Hepatocyte (in vitro differentiated cells): ENCODE measurements around the gene TBXAS1. TPM values are rescaled to one million over a fixed set of nuclear protein-coding genes. Genes with fewer than 3 reads are reported as not detected.

ENCODE experiments used
- DNase-seq: peaks from one replicate; pipeline ENCODE4 v3.0.0-alpha.2; 2016; ENCODE audit warnings: low spot score
- H2AFZ ChIP-seq: fragments of 200-600 bp; sonication (generic); 2 replicates; pipeline ENCODE4 v1.6.0; 2016; ENCODE audit warnings: antibody characterized with exemption, mild to moderate bottlenecking
- H3K27ac ChIP-seq: fragments of 200-600 bp; sonication (generic); 2 replicates; pipeline ENCODE4 v1.5.1; 2016; ENCODE audit warnings: mild to moderate bottlenecking
- H3K27me3 ChIP-seq: fragments of 200-600 bp; sonication (generic); 2 replicates; pipeline ENCODE4 v1.6.1; 2016
- H3K36me3 ChIP-seq: fragments of 200-600 bp; sonication (generic); replicated peaks from 2 replicates; pipeline ENCODE4 v1.5.1; 2016; ENCODE audit warnings: low read depth; ENCODE audit not compliant: insufficient read depth
- H3K4me1 ChIP-seq: fragments of 200-600 bp; sonication (generic); 2 replicates; pipeline ENCODE4 v1.5.1; 2016; ENCODE audit warnings: mild to moderate bottlenecking, moderate library complexity; ENCODE audit not compliant: insufficient read depth
- H3K4me2 ChIP-seq: fragments of 200-600 bp; sonication (generic); 2 replicates; pipeline ENCODE4 v1.6.0; 2016
- H3K4me3 ChIP-seq: fragments of 200-600 bp; sonication (generic); 2 replicates; pipeline ENCODE4 v1.5.1; 2016; ENCODE audit warnings: mild to moderate bottlenecking
- H3K79me2 ChIP-seq: fragments of 200-600 bp; sonication (generic); 2 replicates; pipeline ENCODE4 v1.6.0; 2017; ENCODE audit warnings: mild to moderate bottlenecking
- H3K9me2 ChIP-seq: fragments of 200-600 bp; sonication (generic); replicated peaks from 2 replicates; pipeline ENCODE4 v1.6.0; 2017; ENCODE audit warnings: mild to moderate bottlenecking; ENCODE audit not compliant: insufficient read depth
- H3K9me3 ChIP-seq: fragments of 200-600 bp; sonication (generic); 2 replicates; pipeline ENCODE4 v1.5.1; 2016; ENCODE audit warnings: low read depth, mild to moderate bottlenecking
- H4K20me1 ChIP-seq: fragments of 200-600 bp; sonication (generic); 2 replicates; pipeline ENCODE4 v1.6.0; 2016; ENCODE audit warnings: mild to moderate bottlenecking; ENCODE audit not compliant: insufficient read depth, poor library complexity, severe bottlenecking
- CTCF ChIP-seq: fragments of 200-600 bp; sonication (generic); IDR thresholded peaks from 2 replicates; pipeline ENCODE4 v1.5.1; 2016; ENCODE audit warnings: antibody characterized with exemption, mild to moderate bottlenecking; ENCODE audit not compliant: poor library complexity
- EZH2 ChIP-seq: fragments of 200-600 bp; sonication (generic); IDR thresholded peaks from 2 replicates; pipeline ENCODE4 v1.6.1; 2016; ENCODE audit warnings: antibody characterized with exemption, mild to moderate bottlenecking, borderline replicate concordance
- EZH2phosphoT487 ChIP-seq: fragments of 200-600 bp; sonication (generic); IDR thresholded peaks from one replicate; pipeline ENCODE4 v1.6.1; 2018; ENCODE audit warnings: antibody characterized with exemption, mild to moderate bottlenecking, low read depth, moderate library complexity; ENCODE audit not compliant: unreplicated experiment, severe bottlenecking
- WGBS: methylation state at CpG from one replicate; pipeline ENCODE4 v1.1.6; 2016; ENCODE audit warnings: low lambda C conversion rate; ENCODE audit errors: missing lambda C conversion rate; 5-methylcytosine and 5-hydroxymethylcytosine counted together
- polyA plus RNA-seq: library from polyadenylated mRNA; unstranded; fragments of >200 nt; fragmentation: Nextera tagmentation; extraction: Ambion mirVana; gene quantifications from 2 replicates; pipeline ENCODE4 v1.2.1, GENCODE V29; 2016
- total RNA-seq: library from RNA; depleted of rRNA; stranded (reverse); fragments of >200 nt; gene quantifications from 2 replicates; pipeline ENCODE4 v1.2.3, GENCODE V29; 2014

Gene TBXAS1
- total and polyA plus RNA-seq, 2 experiments from 2014 or later = 3.9 to 11.5 TPM

GRCh38 chr7:139955109-139955820 is 126.2 kb downstream of the TBXAS1 start:
- no peak overlapping the region for H2AFZ ChIP-seq
- no peaks in the 10 kb centered on the region for H4K20me1 ChIP-seq
- peak overlapping the region; percentile 57 for H3K27ac ChIP-seq
- H3K9me3 ChIP-seq = no peaks in the 10 kb centered on the region
- H3K4me2 ChIP-seq = peak overlapping the region; percentile 47
- H3K9me2 ChIP-seq = no peaks in the 10 kb centered on the region
- H3K36me3 ChIP-seq = no peaks in the 10 kb centered on the region
- H3K4me1 ChIP-seq = peaks cover 35% of the 10 kb centered on the region
- no peak for DNase-seq
- 84% methylated on average over 17 of the region's 17 CpGs for WGBS
- no peak overlapping the region for H3K4me3 ChIP-seq
- TF ChIP-seq EZH2 = no peak
- TF ChIP-seq CTCF = no peak
- TF ChIP-seq EZH2phosphoT487 = no peak
- no peaks in the 10 kb centered on the region for H3K27me3 ChIP-seq
- H3K79me2 ChIP-seq = no peaks in the 10 kb centered on the region

DNA sequence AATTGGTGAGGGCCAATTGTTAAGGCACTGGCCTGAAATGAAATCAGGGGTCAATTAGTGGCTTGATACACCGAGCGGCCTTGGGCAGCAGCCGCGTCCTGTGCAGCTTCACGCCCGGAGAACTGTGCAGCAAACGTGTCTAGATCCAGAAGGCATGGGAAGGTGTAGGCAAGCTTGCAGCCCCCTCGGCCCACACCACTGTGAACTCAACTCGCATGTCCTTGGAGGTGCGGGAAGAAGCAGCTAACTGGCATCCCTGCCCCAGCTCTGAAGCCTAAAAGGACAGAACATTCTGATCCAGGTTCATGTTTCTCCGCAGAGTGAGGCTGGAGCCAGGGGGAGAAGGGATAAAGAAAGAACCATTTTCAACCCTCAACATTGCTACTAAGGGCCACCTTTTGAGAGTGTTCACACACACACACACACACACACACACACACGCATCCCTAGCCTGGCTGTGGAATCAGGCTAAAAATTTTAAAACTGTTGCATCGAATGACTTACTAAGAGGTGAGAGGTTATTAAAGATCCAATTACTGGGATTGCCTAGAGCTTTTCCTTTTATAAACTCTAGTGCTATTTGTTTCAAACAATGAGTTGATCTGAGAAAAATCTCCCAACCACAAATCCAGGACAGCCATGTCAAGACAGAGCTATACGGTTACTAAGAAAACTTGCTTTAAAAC is 129.7 kb downstream of the TBXAS1 start:
- 82% methylated on average over 14 of the region's 14 CpGs for WGBS

GRCh38 chr7:139959285-139959628 is 130.2 kb downstream of the TBXAS1 start:
- H3K79me2 ChIP-seq = no peaks in the 10 kb centered on the region
- no peaks in the 10 kb centered on the region for H3K9me3 ChIP-seq
- no peaks in the 10 kb centered on the region for H3K27me3 ChIP-seq
- H3K9me2 ChIP-seq = no peaks in the 10 kb centered on the region
- H2AFZ ChIP-seq = peak overlapping the region; percentile 26
- peaks cover 24% of the 10 kb centered on the region for H3K4me1 ChIP-seq
- WGBS = 33% methylated on average over 6 of the region's 6 CpGs
- no peak overlapping the region for H3K4me3 ChIP-seq
- H3K27ac ChIP-seq = no peak overlapping the region
- DNase-seq = no peak
- H3K36me3 ChIP-seq = no peaks in the 10 kb centered on the region
- H4K20me1 ChIP-seq = no peaks in the 10 kb centered on the region
- no peak for TF ChIP-seq EZH2
- peak overlapping the region; percentile 39 for H3K4me2 ChIP-seq

More for the DNA sequence above, 129.7 kb downstream of the TBXAS1 start:
- no peak for DNase-seq
- no peaks in the 10 kb centered on the region for H3K27me3 ChIP-seq
- H3K9me3 ChIP-seq = no peaks in the 10 kb centered on the region
- no peak overlapping the region for H3K4me3 ChIP-seq
- peak overlapping the region; percentile 39 for H3K4me2 ChIP-seq
- H2AFZ ChIP-seq = peak overlapping the region; percentile 26
- peak overlapping the region; percentile 58 for H3K27ac ChIP-seq
- H3K9me2 ChIP-seq = no peaks in the 10 kb centered on the region
- no peaks in the 10 kb centered on the region for H4K20me1 ChIP-seq
- TF ChIP-seq CTCF (no peak), EZH2phosphoT487 (peak; percentile 97), EZH2 (no peak)
- H3K36me3 ChIP-seq = no peaks in the 10 kb centered on the region
- H3K79me2 ChIP-seq = no peaks in the 10 kb centered on the region
- H3K4me1 ChIP-seq = peaks cover 28% of the 10 kb centered on the region

DNA sequence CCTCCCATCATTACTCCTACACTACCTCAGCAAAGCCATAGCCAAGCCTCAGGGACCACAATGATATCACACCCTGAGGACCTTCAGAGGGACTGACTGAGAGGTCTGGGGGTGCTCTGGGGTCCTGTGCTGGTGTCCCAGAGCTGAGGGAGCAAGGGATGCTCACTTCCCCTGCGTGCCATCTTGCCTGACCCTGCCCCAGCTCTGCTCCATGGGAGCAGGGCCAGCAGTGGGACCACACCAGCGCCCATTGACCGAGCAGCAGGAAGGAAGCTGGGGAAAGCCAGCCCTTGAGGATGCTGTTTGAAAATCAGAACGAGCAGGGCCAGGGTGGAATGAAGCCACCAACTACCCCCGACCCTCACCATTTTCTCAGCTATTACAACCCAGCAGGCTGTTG is 130.7 kb downstream of the TBXAS1 start:
- H3K9me2 ChIP-seq = no peaks in the 10 kb centered on the region
- WGBS = 83% methylated on average over 5 of the region's 5 CpGs

More for the DNA sequence above, 130.7 kb downstream of the TBXAS1 start:
- no peak overlapping the region for H3K4me3 ChIP-seq
- DNase-seq = no peak
- H2AFZ ChIP-seq = no peak overlapping the region
- no peaks in the 10 kb centered on the region for H3K27me3 ChIP-seq
- no peaks in the 10 kb centered on the region for H3K36me3 ChIP-seq
- no peaks in the 10 kb centered on the region for H4K20me1 ChIP-seq
- no peak overlapping the region for H3K27ac ChIP-seq
- no peaks in the 10 kb centered on the region for H3K79me2 ChIP-seq
- no peaks in the 10 kb centered on the region for H3K9me3 ChIP-seq
- H3K4me2 ChIP-seq = peak overlapping the region; percentile 39
- peaks cover 24% of the 10 kb centered on the region for H3K4me1 ChIP-seq
- no peak for TF ChIP-seq EZH2phosphoT487
- TF ChIP-seq CTCF = no peak
- no peak for TF ChIP-seq EZH2
